Hematopoietic multipotent progenitor cell treated with erythropoietin and hydrocortisone succinate and interleukin-3 and kit ligand, for 6 days (in vitro differentiated cells): ENCODE data around the gene DYNLT4.
A peak's percentile ranks its signal among the peaks of the same experiment; 100 is the strongest.
"Not testable (repeated sequence)": the region's sequence is repeated elsewhere in the genome, so short reads cannot be mapped to it uniquely, and the experiment has no call there.

Source experiments
- DNase-seq: peaks from one replicate; pipeline ENCODE4 v3.0.0-alpha.2; 2015

Gene DYNLT4, protein sequence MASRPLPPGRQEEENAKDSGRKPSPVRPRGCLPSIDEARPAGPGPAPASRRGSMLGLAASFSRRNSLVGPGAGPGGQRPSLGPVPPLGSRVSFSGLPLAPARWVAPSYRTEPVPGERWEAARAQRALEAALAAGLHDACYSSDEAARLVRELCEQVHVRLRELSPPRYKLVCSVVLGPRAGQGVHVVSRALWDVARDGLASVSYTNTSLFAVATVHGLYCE

DNA sequence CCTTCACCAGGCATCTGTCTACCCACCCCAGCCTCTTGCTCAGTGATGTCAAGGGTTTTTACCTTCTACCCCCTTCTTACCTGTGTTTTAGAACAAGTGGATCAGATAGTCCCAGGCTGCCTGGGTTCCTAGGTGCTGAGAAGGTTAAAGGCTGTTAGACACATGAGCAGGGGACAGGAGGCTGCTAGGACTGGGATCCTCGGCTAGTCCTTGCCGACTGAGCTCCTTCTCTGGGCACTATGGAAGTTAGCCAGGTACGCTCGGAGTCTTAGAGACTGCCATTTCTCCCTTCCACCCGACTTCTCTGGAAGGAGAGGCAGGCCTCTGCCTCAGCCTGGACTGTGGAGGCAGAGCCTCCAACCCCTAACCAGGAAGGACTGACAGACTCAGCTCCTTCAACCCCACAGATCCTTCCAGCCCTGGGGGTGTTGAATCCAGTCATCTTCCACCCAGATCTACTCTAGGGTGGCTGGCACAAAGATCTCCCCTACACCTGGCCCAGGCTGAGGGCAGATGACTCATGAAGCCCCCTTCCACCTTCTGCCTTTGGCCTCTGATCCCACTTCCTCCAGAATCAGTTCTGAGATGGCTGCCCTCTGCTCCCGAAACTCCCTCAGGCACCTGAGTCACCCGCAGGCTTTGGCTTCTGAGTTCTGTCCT, at the start of gene DYNLT4:
DYNLT4 (minus strand) TSS at position 648 of the 660 bp plus-strand sequence. CDS start 683 bp downstream, outside the sequence.
- no peak for DNase-seq

DNA sequence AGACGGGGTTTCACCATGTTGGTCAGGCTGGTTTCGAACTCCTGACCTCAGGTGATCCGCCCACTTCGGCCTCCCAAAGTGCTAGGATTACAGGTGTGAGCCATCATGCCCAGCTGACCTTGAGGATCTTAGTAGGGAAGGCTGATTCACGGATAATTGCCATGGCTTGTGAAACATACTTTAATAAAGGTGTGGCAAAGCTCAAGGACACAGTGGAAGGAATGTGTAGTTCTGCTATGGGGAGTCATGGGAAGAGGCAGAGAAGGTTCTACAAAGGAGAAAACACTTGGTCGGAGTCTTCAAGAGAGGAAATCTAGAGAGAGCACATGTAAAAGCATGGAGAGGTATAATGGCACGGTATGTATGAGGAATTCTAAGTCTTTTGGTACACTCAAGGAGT, 48.6 kb upstream of the DYNLT4 start:
- DNase-seq: no peak

DNA sequence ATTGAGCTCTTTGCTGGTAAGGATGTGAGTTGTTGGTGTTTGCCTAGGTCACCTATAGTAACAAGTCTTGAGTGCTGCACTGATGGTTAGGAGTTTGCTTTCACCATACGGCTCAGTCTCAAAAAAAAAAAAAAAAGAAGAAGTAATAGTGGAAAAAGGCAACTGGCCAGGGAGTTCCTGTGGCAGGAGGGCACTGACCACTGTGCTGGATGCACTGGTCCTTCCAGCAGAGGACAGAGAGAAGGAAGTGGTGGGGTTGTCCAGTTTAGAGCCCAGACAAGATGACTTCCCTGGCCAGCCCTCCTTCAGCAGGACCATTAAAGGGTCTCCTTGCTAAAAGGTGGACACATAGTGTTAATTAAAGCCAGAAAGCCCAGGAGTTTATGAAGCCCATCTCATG, 47.8 kb upstream of the DYNLT4 start:
- no peak for DNase-seq

- DNase-seq: no peak
Observed at GRCh38 chr1:44853201-44853600, 46.0 kb upstream of the DYNLT4 start.

GRCh38 chr1:44851308-44851707, 44.2 kb upstream of the DYNLT4 start:
- no peak for DNase-seq

DNA sequence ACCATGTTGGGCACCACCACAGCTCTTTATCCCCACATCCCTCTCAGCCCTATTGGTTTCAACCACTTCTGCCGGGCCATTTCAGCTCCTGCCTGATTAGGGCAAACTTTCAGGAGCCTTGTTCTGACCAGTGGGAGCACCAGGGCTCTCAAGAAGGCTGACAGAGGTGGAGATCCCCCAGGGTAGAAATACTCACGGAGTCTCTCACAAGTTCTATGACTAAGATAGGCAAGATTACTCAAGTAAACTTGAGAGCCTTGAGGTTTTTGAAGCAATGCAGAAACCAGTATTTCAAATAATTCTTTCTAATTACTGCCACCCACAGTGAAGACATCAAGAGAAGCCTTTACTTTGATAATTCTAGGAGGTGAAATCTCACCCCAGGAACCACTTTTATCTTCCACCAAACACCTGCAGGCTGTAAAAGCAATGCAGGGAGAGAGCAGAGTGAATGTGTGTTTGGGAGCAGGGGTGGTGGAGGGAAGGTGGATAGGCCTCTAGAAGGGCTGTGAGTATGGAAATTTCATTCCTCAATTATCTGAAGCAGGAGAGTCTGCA, 42.5 kb upstream of the DYNLT4 start:
- no peak for DNase-seq

DNA sequence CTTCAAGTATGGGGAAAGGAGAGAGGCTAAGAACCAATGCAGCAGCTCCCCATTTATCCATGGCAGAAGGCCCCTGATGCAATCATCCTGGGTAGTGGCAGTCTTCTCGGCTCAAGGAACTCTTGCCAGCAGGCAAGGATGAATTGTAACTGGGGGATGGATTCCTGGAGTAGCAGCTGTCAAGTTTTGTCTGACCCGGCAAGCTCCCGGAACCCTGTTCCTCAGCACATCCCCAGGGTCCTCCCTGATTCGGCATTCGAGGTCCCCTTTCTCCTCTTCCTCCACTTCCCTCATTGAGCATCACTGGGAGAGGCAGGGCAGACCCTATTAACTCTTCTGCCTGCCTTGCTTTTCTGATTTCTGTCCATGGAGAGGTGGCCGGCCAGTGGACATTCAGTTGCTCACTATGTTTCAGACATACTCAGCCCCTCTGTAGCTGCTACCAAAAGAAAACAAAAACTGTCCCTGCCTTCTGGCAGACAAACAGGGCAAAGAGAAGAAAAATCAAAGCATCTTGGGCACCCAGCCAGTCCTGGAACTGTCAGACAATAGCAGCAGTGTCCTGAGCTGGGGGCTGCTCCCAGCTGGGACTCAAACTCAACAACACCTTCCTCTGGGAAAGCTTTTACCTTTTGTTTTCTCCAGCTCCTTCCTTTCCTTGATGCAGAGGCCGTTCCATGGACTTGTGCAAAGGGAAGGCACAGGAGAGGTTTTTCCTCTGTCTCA, 41.5 kb upstream of the DYNLT4 start:
- no peak for DNase-seq

DNA sequence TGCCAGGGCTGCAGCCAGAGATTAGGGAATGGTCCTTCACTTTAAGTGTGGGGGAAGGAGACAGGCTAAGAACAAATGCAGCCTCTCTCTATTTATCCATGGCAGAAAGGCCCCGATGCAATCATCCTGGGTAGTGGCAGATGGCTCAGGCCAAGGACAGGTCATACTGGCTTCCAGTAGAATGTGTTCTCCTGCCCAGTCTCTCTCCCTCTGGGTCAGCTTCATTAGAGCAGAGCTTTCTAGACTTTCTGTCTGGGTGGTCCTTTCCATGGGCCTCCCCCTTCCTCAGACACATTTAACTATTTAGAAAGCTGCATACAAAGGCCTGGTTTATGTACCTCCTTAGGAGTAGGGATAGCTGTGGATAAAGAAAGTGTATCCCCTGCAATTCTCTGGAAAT, 40.7 kb upstream of the DYNLT4 start:
- no peak for DNase-seq

DNA sequence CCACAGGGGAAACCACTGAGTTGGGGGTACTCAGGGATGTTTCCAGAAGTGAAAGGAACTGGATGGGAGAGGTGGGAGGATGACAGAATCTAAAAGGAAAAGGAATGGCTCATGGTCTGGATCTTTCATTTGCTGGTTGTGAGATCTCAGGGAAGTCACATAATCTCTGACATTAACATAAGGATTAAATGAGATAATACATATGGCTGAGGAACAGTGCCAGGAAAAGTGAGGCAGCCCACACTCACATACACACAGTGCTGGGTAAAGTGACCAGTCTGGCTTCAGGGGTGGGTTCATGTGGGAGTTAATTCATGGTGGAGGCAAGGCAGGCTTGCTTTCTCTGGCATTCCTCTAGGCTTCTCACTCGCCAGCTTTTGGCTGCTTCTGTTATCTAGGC, 39.8 kb upstream of the DYNLT4 start:
- DNase-seq: no peak

DNA sequence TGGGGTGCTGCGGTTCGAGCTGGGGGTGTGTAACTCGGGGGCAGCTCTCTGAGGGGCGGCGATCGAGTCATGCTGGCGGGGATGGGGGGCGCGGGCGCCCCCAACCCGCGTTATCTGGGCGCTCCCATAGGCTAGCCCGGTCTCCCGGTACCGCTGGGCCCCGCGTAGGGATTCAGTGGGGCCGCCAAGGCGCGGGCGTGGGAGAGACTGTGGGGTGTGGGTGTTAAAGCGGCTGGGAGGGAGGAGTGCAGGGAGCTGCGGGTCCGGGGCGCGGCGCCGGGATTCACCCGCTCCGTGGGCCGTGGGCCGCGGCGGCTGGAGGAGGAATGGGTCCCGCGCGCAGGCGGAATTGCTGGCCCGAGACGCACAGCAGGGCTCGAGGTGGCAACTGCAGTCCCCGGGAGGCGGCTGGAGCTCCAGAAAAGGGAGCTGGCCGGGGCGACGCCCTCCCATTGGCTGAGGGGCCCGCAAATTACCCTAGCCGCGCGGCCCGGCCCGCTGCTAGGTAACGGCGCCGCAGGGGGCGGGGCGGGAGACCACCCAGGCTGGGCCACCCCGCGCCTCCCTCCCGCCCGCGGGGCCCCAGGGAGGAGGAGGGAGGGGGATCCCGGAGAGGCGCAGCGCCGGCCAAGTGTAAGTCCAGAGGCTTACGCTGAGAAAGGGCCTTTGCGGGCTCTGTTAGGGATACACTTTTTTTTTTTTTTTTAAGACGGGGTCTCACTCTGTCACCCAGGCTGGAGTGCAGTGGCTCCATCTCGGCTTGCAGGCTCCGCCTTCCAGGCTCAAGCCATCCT, 35.9 kb upstream of the DYNLT4 start, which contains the start of gene PTCH2:
PTCH2 (minus strand) TSS at position 392 of the 794 bp plus-strand sequence; CDS start at position 71, 321 bp downstream.
- peak; percentile 74 for DNase-seq

DNA sequence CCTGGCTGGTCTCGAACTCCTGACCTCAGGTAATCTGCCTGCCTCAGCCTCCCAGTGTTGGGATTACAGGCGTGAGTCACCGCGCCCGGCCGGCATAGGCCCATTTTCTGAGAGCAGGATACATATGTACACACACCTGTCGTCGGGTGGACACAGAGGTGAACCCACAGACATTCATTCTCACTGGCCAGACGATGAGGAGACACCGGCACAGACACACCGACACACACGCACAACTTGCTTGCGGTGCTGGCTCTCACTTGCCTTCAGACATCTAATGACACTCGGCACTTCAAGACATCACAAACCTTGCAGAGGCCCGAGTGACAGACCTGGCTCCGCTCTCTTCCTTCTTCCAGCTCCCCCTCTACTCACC, 35.3 kb upstream of the DYNLT4 start:
- DNase-seq: no peak

DNA sequence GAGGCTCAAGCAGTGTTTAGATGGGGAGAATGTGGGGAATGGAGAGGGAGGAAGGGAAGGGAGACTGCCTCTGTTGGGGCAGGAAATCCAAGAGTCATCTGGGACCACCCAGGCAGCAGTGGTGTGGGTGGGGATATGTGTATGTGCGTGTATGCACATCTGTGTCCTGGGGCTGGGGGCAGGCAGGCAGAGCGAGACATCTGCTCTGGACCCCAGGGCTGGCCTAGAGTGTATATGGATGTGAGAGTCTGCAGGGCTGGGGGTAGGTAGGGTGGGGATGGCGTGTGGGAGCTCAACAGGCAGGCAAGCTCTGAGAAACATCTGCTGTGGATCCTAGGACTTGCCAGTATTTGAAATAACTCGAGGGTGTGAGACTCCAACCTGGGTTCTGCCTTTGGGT, 32.4 kb upstream of the DYNLT4 start:
- DNase-seq: no peak

- DNase-seq: not testable (repeated sequence)
Observed at GRCh38 chr1:44838294-44838693, 31.1 kb upstream of the DYNLT4 start.

DNA sequence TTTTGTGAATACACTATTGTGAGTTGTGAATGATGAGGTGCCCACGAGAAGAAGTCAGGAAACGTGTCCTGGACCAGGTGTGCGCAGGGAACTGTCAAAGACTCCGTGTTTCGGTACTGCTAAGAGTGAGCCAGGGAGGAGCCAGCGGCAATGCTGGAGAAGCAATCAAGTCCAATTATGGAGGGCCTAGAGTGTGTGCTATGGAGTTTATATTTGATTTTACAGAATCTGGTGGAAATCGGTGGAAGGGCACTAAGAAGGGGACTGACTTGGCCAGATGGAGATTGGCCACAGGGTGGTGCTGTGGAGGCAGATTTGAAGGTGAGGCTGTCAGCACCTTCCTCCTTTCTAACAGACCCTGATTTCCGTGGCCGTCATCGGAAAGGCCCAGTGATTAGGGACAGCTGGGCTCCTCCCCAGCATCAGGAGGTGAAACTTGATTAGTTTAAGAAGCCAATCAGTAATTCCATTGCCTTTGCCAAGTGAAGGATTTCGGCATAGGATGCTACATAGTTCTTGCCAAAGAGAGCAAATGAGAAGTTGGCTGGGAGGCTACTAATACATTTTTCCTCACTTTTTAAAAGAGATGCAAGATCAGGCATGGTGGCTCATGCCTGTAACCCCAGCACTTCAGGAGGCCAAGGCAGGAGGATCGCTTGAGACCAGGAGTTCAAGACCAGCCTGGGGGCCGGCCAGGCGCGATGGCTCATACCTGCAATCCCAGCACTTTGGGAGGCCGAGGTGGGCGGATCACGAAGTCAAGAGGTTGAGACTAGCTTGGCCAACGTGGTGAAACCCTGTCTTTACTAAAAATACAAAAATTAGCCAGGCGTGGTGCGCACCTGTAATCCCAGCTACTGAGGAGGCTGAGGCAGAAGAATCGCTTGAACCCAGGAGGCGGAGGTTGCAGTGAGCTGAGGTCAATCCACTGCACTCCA, 28.9 kb upstream of the DYNLT4 start:
- DNase-seq: peak; percentile 91

- peak; percentile 46 for DNase-seq
Observed at GRCh38 chr1:44834328-44834727, 27.2 kb upstream of the DYNLT4 start.

GRCh38 chr1:44832056-44832705, 25.0 kb upstream of the DYNLT4 start:
- DNase-seq: peak; percentile 82

DNA sequence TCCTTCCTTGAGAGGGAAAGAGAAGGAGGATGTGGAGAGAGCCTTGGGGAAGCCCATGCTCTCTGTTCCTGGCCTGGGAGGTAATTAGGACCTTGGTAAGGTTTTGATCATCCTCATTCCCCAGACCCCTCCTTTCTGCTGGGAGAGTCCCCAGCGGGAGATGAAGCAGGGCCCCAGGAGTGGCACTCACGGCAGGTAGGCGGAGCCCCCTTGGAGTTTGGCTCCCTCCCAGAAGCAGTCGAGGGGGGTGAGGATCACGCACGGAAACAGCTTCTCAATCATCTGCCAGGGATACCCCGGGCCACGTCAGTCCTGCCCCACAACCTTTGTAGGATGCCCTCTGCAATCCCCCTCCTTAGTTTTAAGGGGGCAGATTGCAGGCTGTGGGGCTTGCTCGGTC, 24.4 kb upstream of the DYNLT4 start:
- peak; percentile 71 for DNase-seq

DNA sequence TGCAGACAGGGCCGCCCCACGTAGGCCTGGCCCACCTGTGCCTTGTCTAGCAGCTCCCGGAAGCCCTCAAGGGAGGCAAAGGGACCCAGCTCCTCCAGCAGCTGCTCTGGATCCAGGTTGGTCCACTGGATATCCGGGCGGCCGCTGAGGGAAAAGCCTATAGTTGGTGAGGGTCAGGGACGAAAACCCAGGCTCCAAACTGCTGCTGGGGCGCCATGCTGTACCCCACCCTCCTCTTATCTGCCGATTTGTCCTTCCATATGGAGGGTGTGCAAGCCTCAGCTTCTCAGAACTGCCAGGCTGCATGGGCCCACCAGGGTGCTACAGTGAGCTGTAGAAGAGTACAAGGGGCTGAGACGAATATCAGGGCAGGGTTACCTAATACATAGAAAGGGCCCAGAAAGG, 23.8 kb upstream of the DYNLT4 start:
- DNase-seq: peak; percentile 97

GRCh38 chr1:44829506-44830384, 22.6 kb upstream of the DYNLT4 start:
- peak; percentile 23 for DNase-seq

DNA sequence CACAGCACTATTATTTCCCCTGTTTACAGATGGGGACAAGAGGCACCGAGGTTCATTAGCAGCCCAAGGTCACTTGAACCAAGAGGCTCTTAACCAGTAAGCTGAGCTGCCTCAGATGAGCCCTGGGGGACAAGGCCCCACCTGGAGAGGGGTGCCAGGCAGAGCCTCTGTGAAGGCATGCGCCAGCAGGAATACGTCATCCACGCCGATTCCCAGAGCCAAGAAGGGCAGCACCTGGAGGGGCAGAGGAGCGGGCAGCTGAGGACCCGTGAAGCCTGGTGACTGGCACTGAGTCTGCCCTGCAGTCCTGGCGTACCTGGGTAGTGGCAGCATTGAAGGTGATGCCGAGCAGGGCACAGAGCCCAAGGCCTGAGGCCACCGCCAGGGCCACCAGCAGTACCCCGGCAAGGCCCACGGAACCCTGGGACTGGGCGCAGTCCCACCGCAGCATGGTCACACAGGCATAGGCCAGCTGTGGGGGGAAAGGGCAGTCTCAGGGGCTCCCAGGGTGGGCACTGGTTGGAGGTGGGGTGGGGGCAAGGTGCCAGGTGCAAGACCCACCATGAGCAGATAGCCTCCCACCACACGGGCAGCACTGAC, 21.8 kb upstream of the DYNLT4 start:
- no peak for DNase-seq
